GM18505 (cell line): Measurements from ENCODE around the gene HERC2.
"Not testable (repeated sequence)": the region's sequence is repeated elsewhere in the genome, so short reads cannot be mapped to it uniquely, and the experiment has no call there.

ENCODE experiments used
- ATAC-seq: cut with Tn5 transposase; IDR thresholded peaks from one replicate; pipeline ENCODE4 v1.9.1; 2021; ENCODE audit not compliant: unreplicated experiment
- POLR2A ChIP-seq: IDR thresholded peaks from 4 replicates; pipeline ENCODE4 v1.6.1; 2011; ENCODE audit warnings: borderline replicate concordance; ENCODE audit not compliant: insufficient read depth, insufficient read length; ENCODE audit errors: extremely low read depth

The HERC2 gene

GRCh38 chr15:28289694-28290463 is 32.1 kb downstream of the HERC2 start:
- TF ChIP-seq POLR2A = no peak
- no peak for ATAC-seq

GRCh38 chr15:28288830-28289693 is 32.9 kb downstream of the HERC2 start:
- peak; percentile 80 for ATAC-seq

- ATAC-seq = not testable (repeated sequence)
Observed at GRCh38 chr15:28286659-28287058, 35.3 kb downstream of the HERC2 start.

- no peak for ATAC-seq
- no peak for TF ChIP-seq POLR2A
Observed at GRCh38 chr15:28286031-28286430, 35.9 kb downstream of the HERC2 start.

GRCh38 chr15:28281876-28282275 is 40.1 kb downstream of the HERC2 start:
- no peak for TF ChIP-seq POLR2A
- no peak for ATAC-seq

- no peak for ATAC-seq
Observed at GRCh38 chr15:28274635-28275034, 47.3 kb downstream of the HERC2 start.

GRCh38 chr15:28273873-28274610 is 47.9 kb downstream of the HERC2 start:
- no peak for TF ChIP-seq POLR2A
- no peak for ATAC-seq

More at GRCh38 chr15:28274635-28275034, 47.3 kb downstream of the HERC2 start:
- no peak for TF ChIP-seq POLR2A

- ATAC-seq = no peak
- no peak for TF ChIP-seq POLR2A
Observed at GRCh38 chr15:28273468-28273867, 48.5 kb downstream of the HERC2 start.

- no peak for ATAC-seq
- no peak for TF ChIP-seq POLR2A
Observed at GRCh38 chr15:28272587-28272986, 49.4 kb downstream of the HERC2 start.

- no peak for ATAC-seq
- no peak for TF ChIP-seq POLR2A
Observed at GRCh38 chr15:28271697-28272260, 50.2 kb downstream of the HERC2 start.

- TF ChIP-seq POLR2A = no peak
- no peak for ATAC-seq
Observed at GRCh38 chr15:28269097-28269496, 52.9 kb downstream of the HERC2 start.

- TF ChIP-seq POLR2A = no peak
- no peak for ATAC-seq
Observed at GRCh38 chr15:28267727-28268126, 54.3 kb downstream of the HERC2 start.

GRCh38 chr15:28265334-28266019 is 56.5 kb downstream of the HERC2 start:
- no peak for ATAC-seq
- TF ChIP-seq POLR2A = no peak

- TF ChIP-seq POLR2A = no peak
- ATAC-seq = no peak
Observed at GRCh38 chr15:28264166-28264565, 57.8 kb downstream of the HERC2 start.
